Ishikawa (cell line): ENCODE data around the gene SYNE1.

Experiments used
- CEBPB ChIP-seq: IDR thresholded peaks from 2 replicates; pipeline ENCODE4 v1.6.1; 2012
- EP300 ChIP-seq: IDR thresholded peaks from 2 replicates; pipeline ENCODE4 v1.6.1; 2012; ENCODE audit warnings: borderline replicate concordance
- FOXM1 ChIP-seq: IDR thresholded peaks from 2 replicates; pipeline ENCODE4 v1.6.1; 2012; ENCODE audit warnings: low read depth, borderline replicate concordance
- NFIC ChIP-seq: IDR thresholded peaks from 2 replicates; pipeline ENCODE4 v1.6.1; 2012
- RAD21 ChIP-seq: IDR thresholded peaks from 2 replicates; pipeline ENCODE4 v1.6.1; 2012; ENCODE audit warnings: low read depth
- TAF1 ChIP-seq: IDR thresholded peaks from 2 replicates; pipeline ENCODE4 v1.6.1; 2012; ENCODE audit warnings: low read depth, mild to moderate bottlenecking
- TEAD4 ChIP-seq: IDR thresholded peaks from 2 replicates; pipeline ENCODE4 v1.6.1; 2012
- YY1 ChIP-seq: IDR thresholded peaks from 2 replicates; pipeline ENCODE4 v1.6.1; 2012; ENCODE audit warnings: low read depth
- ZBTB7A ChIP-seq: IDR thresholded peaks from 2 replicates; pipeline ENCODE4 v1.6.1; 2012; ENCODE audit warnings: low read depth
- TF ChIP-seq, protein P1 (sequence below): IDR thresholded peaks from 2 replicates; pipeline ENCODE4 v1.6.1; 2012
- TF ChIP-seq, protein P2 (sequence below): IDR thresholded peaks from 2 replicates; pipeline ENCODE4 v1.6.1; 2012; ENCODE audit warnings: low read depth, mild to moderate bottlenecking
- TF ChIP-seq, protein P3 (sequence below): IDR thresholded peaks from 2 replicates; pipeline ENCODE4 v1.6.1; 2012

DNA sequence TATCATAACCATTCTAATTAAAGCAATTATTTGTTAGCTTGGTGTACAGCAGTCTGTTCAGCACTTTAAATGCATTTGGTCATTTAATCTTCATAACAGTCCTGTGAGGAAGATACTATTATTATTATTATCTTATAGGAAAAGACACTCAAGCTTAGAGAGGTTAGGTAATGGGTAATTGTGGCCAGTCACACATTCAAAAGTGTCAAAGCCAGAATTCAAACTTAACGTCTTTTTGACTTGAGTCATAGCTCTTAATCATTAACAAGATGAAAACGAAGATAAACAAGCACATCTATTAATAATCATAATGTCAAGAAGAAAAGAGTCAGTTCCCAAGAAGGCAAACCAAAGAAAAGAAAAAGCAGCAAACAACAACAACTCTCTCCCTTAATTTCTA lies 251.0 kb downstream of the SYNE1 start:
- TF ChIP-seq EP300 (no peak), YY1 (no peak), NFIC (no peak), CEBPB (no peak), RAD21 (no peak), TAF1 (no peak), TEAD4 (no peak), ZBTB7A (no peak), FOXM1 (no peak)
- TF ChIP-seq, protein P1, sequence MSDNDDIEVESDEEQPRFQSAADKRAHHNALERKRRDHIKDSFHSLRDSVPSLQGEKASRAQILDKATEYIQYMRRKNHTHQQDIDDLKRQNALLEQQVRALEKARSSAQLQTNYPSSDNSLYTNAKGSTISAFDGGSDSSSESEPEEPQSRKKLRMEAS = no peak
- TF ChIP-seq, protein P2, sequence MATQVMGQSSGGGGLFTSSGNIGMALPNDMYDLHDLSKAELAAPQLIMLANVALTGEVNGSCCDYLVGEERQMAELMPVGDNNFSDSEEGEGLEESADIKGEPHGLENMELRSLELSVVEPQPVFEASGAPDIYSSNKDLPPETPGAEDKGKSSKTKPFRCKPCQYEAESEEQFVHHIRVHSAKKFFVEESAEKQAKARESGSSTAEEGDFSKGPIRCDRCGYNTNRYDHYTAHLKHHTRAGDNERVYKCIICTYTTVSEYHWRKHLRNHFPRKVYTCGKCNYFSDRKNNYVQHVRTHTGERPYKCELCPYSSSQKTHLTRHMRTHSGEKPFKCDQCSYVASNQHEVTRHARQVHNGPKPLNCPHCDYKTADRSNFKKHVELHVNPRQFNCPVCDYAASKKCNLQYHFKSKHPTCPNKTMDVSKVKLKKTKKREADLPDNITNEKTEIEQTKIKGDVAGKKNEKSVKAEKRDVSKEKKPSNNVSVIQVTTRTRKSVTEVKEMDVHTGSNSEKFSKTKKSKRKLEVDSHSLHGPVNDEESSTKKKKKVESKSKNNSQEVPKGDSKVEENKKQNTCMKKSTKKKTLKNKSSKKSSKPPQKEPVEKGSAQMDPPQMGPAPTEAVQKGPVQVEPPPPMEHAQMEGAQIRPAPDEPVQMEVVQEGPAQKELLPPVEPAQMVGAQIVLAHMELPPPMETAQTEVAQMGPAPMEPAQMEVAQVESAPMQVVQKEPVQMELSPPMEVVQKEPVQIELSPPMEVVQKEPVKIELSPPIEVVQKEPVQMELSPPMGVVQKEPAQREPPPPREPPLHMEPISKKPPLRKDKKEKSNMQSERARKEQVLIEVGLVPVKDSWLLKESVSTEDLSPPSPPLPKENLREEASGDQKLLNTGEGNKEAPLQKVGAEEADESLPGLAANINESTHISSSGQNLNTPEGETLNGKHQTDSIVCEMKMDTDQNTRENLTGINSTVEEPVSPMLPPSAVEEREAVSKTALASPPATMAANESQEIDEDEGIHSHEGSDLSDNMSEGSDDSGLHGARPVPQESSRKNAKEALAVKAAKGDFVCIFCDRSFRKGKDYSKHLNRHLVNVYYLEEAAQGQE = no peak
- TF ChIP-seq, protein P3, sequence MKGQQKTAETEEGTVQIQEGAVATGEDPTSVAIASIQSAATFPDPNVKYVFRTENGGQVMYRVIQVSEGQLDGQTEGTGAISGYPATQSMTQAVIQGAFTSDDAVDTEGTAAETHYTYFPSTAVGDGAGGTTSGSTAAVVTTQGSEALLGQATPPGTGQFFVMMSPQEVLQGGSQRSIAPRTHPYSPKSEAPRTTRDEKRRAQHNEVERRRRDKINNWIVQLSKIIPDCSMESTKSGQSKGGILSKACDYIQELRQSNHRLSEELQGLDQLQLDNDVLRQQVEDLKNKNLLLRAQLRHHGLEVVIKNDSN = no peak
